Hepatocyte (in vitro differentiated cells): ENCODE results near the gene M1AP. TPM values are rescaled to one million over a fixed set of nuclear protein-coding genes. Genes with fewer than 3 reads are reported as not detected.

Experiments used
- DNase-seq: peaks from one replicate; pipeline ENCODE4 v3.0.0-alpha.2; 2016; ENCODE audit warnings: low spot score
- H2AFZ ChIP-seq: fragments of 200-600 bp; sonication (generic); 2 replicates; pipeline ENCODE4 v1.6.0; 2016; ENCODE audit warnings: antibody characterized with exemption, mild to moderate bottlenecking
- H3K27ac ChIP-seq: fragments of 200-600 bp; sonication (generic); 2 replicates; pipeline ENCODE4 v1.5.1; 2016; ENCODE audit warnings: mild to moderate bottlenecking
- H3K27me3 ChIP-seq: fragments of 200-600 bp; sonication (generic); 2 replicates; pipeline ENCODE4 v1.6.1; 2016
- H3K36me3 ChIP-seq: fragments of 200-600 bp; sonication (generic); replicated peaks from 2 replicates; pipeline ENCODE4 v1.5.1; 2016; ENCODE audit warnings: low read depth; ENCODE audit not compliant: insufficient read depth
- H3K4me1 ChIP-seq: fragments of 200-600 bp; sonication (generic); 2 replicates; pipeline ENCODE4 v1.5.1; 2016; ENCODE audit warnings: mild to moderate bottlenecking, moderate library complexity; ENCODE audit not compliant: insufficient read depth
- H3K4me2 ChIP-seq: fragments of 200-600 bp; sonication (generic); 2 replicates; pipeline ENCODE4 v1.6.0; 2016
- H3K4me3 ChIP-seq: fragments of 200-600 bp; sonication (generic); 2 replicates; pipeline ENCODE4 v1.5.1; 2016; ENCODE audit warnings: mild to moderate bottlenecking
- H3K79me2 ChIP-seq: fragments of 200-600 bp; sonication (generic); 2 replicates; pipeline ENCODE4 v1.6.0; 2017; ENCODE audit warnings: mild to moderate bottlenecking
- H3K9me2 ChIP-seq: fragments of 200-600 bp; sonication (generic); replicated peaks from 2 replicates; pipeline ENCODE4 v1.6.0; 2017; ENCODE audit warnings: mild to moderate bottlenecking; ENCODE audit not compliant: insufficient read depth
- H3K9me3 ChIP-seq: fragments of 200-600 bp; sonication (generic); 2 replicates; pipeline ENCODE4 v1.5.1; 2016; ENCODE audit warnings: low read depth, mild to moderate bottlenecking
- H4K20me1 ChIP-seq: fragments of 200-600 bp; sonication (generic); 2 replicates; pipeline ENCODE4 v1.6.0; 2016; ENCODE audit warnings: mild to moderate bottlenecking; ENCODE audit not compliant: insufficient read depth, poor library complexity, severe bottlenecking
- EZH2 ChIP-seq: fragments of 200-600 bp; sonication (generic); IDR thresholded peaks from 2 replicates; pipeline ENCODE4 v1.6.1; 2016; ENCODE audit warnings: antibody characterized with exemption, mild to moderate bottlenecking, borderline replicate concordance
- EZH2phosphoT487 ChIP-seq: fragments of 200-600 bp; sonication (generic); IDR thresholded peaks from one replicate; pipeline ENCODE4 v1.6.1; 2018; ENCODE audit warnings: antibody characterized with exemption, mild to moderate bottlenecking, low read depth, moderate library complexity; ENCODE audit not compliant: unreplicated experiment, severe bottlenecking
- WGBS: methylation state at CpG from one replicate; pipeline ENCODE4 v1.1.6; 2016; ENCODE audit warnings: low lambda C conversion rate; ENCODE audit errors: missing lambda C conversion rate; 5-methylcytosine and 5-hydroxymethylcytosine counted together
- polyA plus RNA-seq: library from polyadenylated mRNA; unstranded; fragments of >200 nt; fragmentation: Nextera tagmentation; extraction: Ambion mirVana; gene quantifications from 2 replicates; pipeline ENCODE4 v1.2.1, GENCODE V29; 2016
- total RNA-seq: library from RNA; depleted of rRNA; stranded (reverse); fragments of >200 nt; gene quantifications from 2 replicates; pipeline ENCODE4 v1.2.3, GENCODE V29; 2014
- TF ChIP-seq, protein P1 (sequence below): fragments of 200-600 bp; sonication (generic); IDR thresholded peaks from 2 replicates; pipeline ENCODE4 v1.5.1; 2016; ENCODE audit warnings: antibody characterized with exemption, mild to moderate bottlenecking; ENCODE audit not compliant: poor library complexity

Gene M1AP
- total and polyA plus RNA-seq, 2 experiments from 2014 or later = 0.30 to 0.70 TPM

- no peak for DNase-seq
- H3K9me3 ChIP-seq = no peaks in the 10 kb centered on the region
- H3K9me2 ChIP-seq = no peaks in the 10 kb centered on the region
- no peak overlapping the region for H2AFZ ChIP-seq
- WGBS = 72% methylated on average over 3 of the region's 3 CpGs
- H4K20me1 ChIP-seq = no peaks in the 10 kb centered on the region
- no peak for TF ChIP-seq EZH2phosphoT487
- TF ChIP-seq EZH2 = no peak
- TF ChIP-seq, protein P1, sequence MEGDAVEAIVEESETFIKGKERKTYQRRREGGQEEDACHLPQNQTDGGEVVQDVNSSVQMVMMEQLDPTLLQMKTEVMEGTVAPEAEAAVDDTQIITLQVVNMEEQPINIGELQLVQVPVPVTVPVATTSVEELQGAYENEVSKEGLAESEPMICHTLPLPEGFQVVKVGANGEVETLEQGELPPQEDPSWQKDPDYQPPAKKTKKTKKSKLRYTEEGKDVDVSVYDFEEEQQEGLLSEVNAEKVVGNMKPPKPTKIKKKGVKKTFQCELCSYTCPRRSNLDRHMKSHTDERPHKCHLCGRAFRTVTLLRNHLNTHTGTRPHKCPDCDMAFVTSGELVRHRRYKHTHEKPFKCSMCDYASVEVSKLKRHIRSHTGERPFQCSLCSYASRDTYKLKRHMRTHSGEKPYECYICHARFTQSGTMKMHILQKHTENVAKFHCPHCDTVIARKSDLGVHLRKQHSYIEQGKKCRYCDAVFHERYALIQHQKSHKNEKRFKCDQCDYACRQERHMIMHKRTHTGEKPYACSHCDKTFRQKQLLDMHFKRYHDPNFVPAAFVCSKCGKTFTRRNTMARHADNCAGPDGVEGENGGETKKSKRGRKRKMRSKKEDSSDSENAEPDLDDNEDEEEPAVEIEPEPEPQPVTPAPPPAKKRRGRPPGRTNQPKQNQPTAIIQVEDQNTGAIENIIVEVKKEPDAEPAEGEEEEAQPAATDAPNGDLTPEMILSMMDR = no peak
- H3K36me3 ChIP-seq = no peaks in the 10 kb centered on the region
- no peaks in the 10 kb centered on the region for H3K79me2 ChIP-seq
- H3K27ac ChIP-seq = no peak overlapping the region
- H3K27me3 ChIP-seq = no peaks in the 10 kb centered on the region
- no peak overlapping the region for H3K4me3 ChIP-seq
- no peaks in the 10 kb centered on the region for H3K4me1 ChIP-seq
- no peak overlapping the region for H3K4me2 ChIP-seq
These were observed 75.8 kb downstream of the M1AP start for GRCh38 chr2:74572178-74572925.

DNA sequence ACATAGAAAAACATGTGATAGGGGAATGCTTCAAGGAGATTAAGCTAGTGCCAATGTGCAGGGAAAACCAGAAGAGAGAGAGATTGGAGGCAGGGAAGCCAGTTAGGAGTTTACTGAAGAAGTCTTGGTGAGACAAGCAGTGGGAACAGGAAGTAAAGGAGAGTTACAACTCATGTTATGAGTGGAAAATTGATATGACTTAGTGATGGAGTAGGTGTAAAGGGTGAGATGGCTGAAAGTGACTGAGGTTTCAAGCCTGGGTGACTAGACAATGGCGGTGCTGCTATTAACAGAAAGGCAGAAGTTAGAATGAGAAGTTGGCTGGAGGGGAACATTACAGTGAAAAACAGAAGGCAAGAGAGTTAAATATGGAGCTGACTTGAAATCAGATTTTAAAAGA, 77.1 kb downstream of the M1AP start:
- H3K27ac ChIP-seq = no peak overlapping the region
- no peaks in the 10 kb centered on the region for H4K20me1 ChIP-seq
- no peaks in the 10 kb centered on the region for H3K36me3 ChIP-seq
- no peaks in the 10 kb centered on the region for H3K27me3 ChIP-seq
- TF ChIP-seq EZH2phosphoT487 (no peak), EZH2 (no peak)
- TF ChIP-seq, protein P1 = no peak
- no peak overlapping the region for H2AFZ ChIP-seq
- H3K4me3 ChIP-seq = no peak overlapping the region
- no peaks in the 10 kb centered on the region for H3K9me2 ChIP-seq
- no peak for DNase-seq
- no peaks in the 10 kb centered on the region for H3K79me2 ChIP-seq
- H3K4me1 ChIP-seq = no peaks in the 10 kb centered on the region
- WGBS = 92% methylated on average over 1 of the region's 1 CpG
- no peak overlapping the region for H3K4me2 ChIP-seq
- H3K9me3 ChIP-seq = no peaks in the 10 kb centered on the region

DNA sequence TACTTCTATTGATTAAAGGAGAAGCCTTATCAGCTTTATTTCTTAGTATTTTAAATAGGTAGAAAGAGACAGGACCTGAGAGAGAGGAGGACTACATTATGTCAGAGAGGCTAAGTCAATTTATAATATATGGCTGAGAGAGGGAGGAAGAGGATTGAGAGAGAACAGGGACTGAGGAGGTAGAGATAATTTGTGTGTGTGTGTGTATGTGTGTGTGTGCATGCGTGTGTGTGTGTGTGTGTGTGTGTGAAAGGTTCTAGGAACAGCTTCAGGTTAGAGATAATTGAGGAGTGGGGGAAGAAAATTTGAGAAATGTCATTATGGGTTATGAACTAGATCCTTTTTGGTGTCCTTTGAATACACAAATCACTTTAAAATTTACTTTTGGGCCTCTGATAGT, 78.4 kb downstream of the M1AP start:
- H3K4me3 ChIP-seq = no peak overlapping the region
- no peak overlapping the region for H3K4me2 ChIP-seq
- DNase-seq = no peak
- no peak overlapping the region for H2AFZ ChIP-seq
- WGBS = 83% methylated on average over 1 of the region's 1 CpG
- TF ChIP-seq EZH2phosphoT487 (no peak), EZH2 (no peak)
- TF ChIP-seq, protein P1 = no peak
- no peaks in the 10 kb centered on the region for H3K9me3 ChIP-seq
- no peaks in the 10 kb centered on the region for H3K9me2 ChIP-seq
- H4K20me1 ChIP-seq = no peaks in the 10 kb centered on the region
- H3K27me3 ChIP-seq = no peaks in the 10 kb centered on the region
- H3K36me3 ChIP-seq = no peaks in the 10 kb centered on the region
- H3K79me2 ChIP-seq = no peaks in the 10 kb centered on the region
- no peak overlapping the region for H3K27ac ChIP-seq
- H3K4me1 ChIP-seq = no peaks in the 10 kb centered on the region
